Activated CD4-positive, alpha-beta T cell treated with anti-CD3 and anti-CD28 coated beads, Interleukin-2, amount 50 U/mL, for 24 hours (primary cell): ENCODE data around the gene VWF.

ENCODE experiments used
- DNase-seq, 2 donors: peaks; one replicate each; pipeline ENCODE4 v3.0.0-alpha.2; 2020; ENCODE audit warnings: low read depth in 1 of 2, low spot score in 1 of 2

The VWF gene

DNA sequence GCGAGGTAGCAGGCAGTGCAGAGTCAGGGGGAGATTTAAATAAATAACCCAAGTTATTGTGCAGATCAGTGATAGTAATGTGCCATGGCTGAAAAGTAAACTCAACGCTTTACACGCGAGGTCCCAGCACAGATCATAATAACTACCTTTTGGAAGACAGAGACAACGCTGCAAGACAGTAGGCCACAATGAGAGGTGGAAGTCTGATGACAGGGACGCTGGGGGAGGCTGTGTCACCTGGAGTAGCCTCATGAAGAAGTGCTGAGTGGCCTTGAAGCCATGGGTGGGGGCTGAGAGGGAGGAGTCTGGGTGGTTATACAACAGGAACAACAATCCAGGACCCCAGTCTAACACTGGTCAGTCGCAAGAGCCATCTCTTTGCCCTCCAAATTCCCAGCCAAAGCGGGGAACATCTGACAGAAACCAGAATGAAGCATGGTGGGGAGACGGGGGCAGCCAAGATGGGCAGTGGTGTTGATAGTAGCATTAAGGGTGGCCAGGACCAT, 207.6 kb downstream of the VWF start:
- DNase-seq = no peak

- no peak for DNase-seq
Observed at GRCh38 chr12:5915511-5915910, 209.0 kb downstream of the VWF start.

DNA sequence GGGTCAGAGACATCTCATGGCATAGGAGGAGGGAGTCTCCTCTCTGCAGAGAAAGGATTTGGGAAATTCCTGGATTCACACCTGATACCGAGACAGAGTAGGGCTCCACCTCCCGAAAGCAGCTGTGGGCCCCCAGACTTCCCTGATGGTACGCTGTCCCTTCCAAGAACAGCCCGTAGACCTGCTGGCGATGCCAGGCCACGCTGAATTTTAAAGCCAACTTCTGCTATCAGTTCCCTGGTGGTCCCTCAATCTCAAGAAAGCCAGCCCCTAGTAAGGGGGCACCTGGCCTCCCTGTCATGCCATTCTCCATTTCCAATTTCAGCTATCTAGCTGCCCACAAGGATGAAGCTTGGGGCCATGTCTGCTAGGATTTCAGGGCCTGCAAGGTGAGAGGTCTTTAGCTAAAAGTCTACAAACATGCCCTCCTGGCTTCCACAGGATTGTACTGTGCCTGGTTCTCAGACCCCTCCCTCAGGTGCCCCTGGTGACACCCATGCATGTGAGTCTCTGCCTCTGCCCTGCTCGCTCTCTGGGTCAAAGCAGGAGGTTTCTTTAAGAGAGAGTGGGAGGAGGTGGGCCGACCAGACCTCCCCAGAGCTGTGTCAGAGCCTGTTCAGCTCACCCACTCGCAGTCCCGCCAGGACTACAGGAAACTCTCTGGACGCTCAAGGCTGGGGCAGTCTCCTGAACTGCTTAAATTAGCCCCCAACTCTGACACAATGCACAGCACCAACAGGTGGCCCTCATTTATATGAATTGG, 209.9 kb downstream of the VWF start:
- DNase-seq = no peak

GRCh38 chr12:5913387-5913786, 211.1 kb downstream of the VWF start:
- DNase-seq = no peak

GRCh38 chr12:5912437-5913334, 211.8 kb downstream of the VWF start:
- DNase-seq = no peak

GRCh38 chr12:5912011-5912410, 212.5 kb downstream of the VWF start:
- DNase-seq = no peak

DNA sequence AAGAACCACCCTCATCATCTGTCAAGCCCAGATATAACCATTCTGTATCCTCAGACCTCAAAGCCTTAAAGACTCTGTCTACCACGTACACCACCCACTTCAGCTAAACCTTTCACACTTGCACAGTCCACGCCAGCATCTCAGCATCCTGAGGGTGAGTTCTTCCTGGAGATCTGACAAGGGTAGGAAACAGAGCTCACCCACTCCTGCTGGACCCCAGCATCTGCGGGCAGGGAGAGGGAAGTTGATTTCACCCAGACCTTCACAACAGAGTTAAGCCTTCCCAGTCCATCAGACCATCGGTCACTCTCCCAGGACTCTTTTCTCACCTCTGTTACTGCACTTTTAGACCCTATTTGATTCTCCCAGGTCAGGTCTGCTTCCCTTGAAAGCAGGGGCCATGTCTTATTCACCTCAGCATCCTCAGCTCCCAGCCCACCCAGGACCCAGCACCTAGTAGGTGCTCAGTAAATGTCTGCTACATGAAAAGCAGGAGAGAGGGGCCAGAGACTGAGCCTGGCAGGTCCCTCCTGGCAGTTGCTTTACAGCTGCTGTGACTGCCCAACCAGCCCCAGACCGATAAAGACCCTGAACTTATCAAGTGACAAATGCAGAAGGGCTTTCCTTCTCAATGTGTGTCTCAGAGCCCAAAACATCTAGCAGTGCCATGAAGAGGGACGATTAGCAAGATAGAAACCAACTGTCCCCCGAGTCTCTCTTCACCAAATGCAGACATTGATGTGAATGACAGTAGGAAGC, 213.5 kb downstream of the VWF start:
- no peak for DNase-seq

GRCh38 chr12:5909560-5909959, 214.9 kb downstream of the VWF start:
- DNase-seq = no peak

GRCh38 chr12:5908251-5908650, 216.2 kb downstream of the VWF start:
- no peak for DNase-seq

DNA sequence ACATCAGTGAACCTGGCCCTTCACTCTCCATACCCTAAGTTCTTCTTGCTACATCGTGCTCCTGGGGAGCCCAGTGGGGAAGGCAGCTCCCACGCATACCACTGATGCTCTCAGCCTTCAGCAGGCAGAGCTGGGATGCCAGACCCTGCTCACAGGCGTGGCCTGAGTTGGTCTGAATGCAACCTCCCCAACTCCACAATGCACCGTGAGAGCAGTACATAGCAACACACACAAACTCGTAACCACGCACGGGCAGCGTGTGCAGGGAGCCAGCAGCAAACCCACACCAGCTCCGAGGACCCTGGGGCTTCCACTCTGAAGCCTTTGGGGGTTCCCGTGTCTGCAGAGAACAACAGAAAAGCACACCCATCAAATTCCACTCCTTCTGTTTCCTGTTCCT, 216.7 kb downstream of the VWF start:
- no peak for DNase-seq

GRCh38 chr12:5905757-5906156, 218.7 kb downstream of the VWF start:
- no peak for DNase-seq

GRCh38 chr12:5904969-5905368, 219.5 kb downstream of the VWF start:
- DNase-seq = no peak

- DNase-seq = no peak
Observed at GRCh38 chr12:5904441-5904840, 220.0 kb downstream of the VWF start.

- DNase-seq = no peak
Observed at GRCh38 chr12:5902736-5903135, 221.7 kb downstream of the VWF start.

- no peak for DNase-seq
Observed at GRCh38 chr12:5901416-5901815, 223.1 kb downstream of the VWF start.

GRCh38 chr12:5900533-5901205, 223.8 kb downstream of the VWF start:
- no peak for DNase-seq

DNA sequence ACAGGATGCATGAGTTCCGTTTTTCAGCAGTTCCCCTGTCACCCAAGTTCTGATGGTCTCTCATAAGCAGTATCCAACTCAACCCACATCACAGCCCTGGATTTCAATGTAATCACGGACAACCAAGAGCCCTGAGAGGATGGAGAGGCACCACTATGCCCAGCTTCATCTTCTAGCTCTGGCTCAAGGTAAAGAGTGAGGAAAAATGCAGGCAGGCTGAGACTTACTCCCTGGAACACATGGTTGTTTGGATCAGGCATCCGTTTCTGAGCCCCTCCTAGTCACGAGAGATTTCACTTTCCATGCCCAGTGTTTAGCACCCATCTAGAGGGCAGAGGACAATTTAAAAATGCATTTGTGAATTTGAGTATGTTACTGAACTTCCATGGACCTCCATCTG, 224.4 kb downstream of the VWF start:
- DNase-seq = no peak

DNA sequence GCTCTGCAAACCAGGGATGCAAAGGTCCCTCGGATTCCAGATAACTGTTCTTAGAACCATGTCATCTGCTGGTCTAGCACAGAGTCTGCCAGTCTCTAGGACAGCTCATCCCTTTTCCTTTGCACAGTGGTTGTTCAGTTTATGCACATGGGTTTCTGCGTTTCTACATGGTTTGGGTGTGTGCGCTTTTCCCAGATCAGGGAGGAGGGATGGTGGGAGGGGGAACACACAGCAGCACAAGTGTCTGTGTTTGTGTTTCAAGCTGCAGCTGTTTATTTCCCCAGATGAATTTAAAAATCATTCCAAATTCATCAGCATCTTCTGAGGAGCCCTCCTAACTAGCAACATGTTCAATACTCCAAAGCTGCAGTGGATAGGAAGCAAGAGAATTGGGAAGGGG, 224.8 kb downstream of the VWF start:
- no peak for DNase-seq

DNA sequence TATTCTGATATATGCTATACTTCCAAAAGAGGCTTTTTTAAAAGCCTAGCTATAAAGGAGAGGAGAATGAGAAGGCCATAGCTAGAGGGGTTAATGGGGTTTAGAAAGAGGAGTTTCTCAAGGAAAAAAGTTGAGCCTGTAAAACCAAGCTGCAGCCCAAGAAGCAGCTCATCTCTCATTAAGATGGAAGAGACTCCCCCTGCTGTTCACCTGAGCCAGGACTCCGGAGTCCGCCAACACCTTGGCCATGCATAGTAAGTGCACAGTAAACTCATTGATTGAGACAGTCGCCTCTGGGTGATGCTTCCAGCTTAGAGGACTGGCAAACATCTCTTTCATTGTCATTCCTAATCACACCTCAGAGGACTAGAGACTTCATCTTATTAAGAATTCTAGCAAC, 225.6 kb downstream of the VWF start:
- DNase-seq = no peak
